Posterior vena cava (tissue), 2 donors: ENCODE measurements around the gene LTK. TPM values are rescaled to one million over a fixed set of nuclear protein-coding genes. Genes with fewer than 3 reads are reported as not detected.

Source experiments
- DNase-seq: peaks from one replicate; pipeline ENCODE4 v3.0.0-alpha.2; 2020; ENCODE audit warnings: low spot score
- intact Hi-C, 2 donors: fragments of 100-400 bp; cut with DNase I; formaldehyde crosslinking; loops; one replicate each; pipeline versions ENCODE4 v1.14.1 to v1.14.2; 2022 to 2023
- total RNA-seq, 2 donors: library from RNA; stranded (reverse); fragmentation: NEBNext Ultra II Directional; extraction: Animal tissue kit (Norgen Biotek cat#: 25700); gene quantifications; one replicate each; pipeline ENCODE4 v1.2.1, GENCODE V29; 2021
- donor health status: DM: yes; HTN: yes; CAD: no.
- donor health status: DM: yes; HTN: yes; CAD: no.

Gene LTK
- total RNA-seq, 2 donors from 2014 or later, result 0.24 to 0.46 TPM

DNA sequence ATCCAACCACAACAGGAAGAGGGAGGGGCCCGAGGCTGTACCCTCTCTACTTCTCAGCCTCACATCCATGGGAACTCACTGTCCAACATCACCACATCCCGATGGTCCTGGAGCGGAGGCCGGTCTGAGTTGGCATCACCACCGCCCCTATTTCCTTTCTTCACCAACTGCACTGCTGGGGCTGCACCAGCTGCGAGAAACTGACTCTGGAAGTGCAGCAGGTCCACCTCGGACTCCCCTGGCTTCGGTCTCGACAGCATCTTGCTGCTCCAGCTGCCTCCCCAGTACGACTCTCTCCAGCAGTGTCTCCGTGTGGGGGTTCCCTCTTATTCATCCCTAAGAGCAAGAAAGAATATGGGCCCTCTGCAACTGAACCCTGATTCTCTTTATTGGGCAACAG, 23.2 kb upstream of the LTK start:
- no peak for DNase-seq
- intact Hi-C loops, result no loop called here

DNA sequence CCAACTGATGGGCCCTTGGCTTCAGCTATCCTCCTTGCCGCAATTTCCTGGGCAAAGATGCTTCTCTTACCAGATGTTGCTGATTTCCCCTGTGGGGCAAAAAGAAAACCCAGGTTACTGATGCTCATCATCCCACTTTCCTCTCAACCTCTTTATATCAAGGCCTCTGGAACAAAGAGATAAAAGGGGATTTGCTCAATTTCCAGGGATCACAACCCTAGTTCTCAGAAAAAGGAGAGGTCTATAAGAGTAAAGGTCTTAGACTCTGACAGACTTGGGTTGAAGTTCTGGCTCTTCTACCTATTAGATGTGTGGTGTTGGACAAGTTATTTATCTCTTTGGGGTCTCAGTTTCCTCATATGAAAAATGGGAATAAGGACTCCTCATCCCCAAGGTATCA, 21.9 kb upstream of the LTK start:
- intact Hi-C loops, result no loop called here

DNA sequence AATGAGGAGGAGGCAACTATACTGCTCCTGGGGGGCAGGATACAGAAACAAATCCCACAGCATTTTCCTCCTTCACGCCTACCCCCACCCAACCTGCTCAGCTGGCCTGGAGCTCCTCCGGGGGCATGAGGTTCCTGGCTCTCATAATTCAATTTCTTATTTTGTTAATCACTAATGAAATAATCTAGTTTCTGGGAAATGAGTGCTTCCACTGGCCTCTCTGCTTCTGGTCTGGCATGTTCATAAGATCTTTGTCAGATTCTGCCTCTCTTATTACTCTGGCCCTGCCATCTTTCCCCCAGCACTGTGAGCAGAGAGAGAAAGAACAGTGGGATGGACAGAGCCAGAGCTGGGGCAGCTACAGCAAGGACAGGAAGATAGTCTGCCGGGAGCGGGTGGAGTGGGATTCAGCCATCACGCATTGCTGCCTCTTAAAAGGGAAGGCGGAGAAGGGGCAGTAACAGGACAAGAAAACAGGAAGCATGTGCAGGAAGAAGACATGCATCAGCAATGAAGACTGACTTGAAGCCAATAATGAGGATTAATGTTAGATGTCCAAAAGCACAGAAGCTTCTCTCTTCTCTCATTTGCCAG, 16.8 kb upstream of the LTK start:
- intact Hi-C loops, result no loop called here
- no peak for DNase-seq

More for the DNA sequence above, 21.9 kb upstream of the LTK start:
- DNase-seq, result no peak

- intact Hi-C loops, result no loop called here
- DNase-seq, result no peak
Measured at GRCh38 chr15:41523097-41523496, 9.5 kb upstream of the LTK start.

DNA sequence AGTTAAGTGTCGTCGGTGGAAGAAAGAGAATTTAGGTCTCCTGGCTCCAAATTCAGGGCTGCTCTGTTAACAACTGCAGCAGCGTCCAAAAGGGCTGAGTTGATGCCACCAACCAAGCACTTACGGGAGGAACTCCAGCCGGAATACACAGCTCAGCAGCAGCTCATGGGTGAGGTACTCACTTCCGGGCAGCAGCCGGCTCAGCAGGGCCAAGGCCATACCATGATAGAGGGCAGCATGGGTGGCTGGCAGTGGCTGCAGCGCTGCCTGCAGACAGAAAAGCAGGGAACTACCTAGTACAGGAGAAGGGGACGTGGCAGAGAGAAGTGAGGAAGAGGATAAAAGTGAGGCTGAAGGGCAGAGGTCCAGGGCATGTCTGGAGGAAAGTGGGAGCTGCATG, 8.0 kb upstream of the LTK start:
- intact Hi-C loops, result no loop called here
- no peak for DNase-seq

DNA sequence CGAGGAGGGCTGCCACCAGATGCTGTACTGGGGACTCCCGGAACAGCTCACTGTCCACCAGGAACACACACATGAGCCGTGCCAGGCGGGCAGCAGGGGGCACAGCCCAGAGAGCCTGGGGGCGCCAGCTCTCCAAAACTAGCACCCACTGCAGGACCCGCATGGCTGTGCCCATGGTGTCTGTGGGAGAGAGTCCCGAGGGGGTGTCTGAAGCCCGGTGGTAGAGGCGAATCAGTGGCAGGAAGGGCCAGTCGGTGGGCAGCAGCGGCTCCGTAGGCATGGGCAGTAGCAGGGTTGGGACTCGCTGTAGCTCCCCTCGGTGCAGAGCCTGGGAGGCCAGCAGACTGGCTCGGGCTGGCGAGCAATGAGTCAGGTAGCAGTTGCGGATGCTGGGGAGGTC, 7.0 kb upstream of the LTK start:
- intact Hi-C loops, result no loop called here
- DNase-seq, result no peak

GRCh38 chr15:41517895-41518449, 4.3 kb upstream of the LTK start:
- no peak for DNase-seq
- intact Hi-C loops, result loop anchor here in 1 of 2 donors (2.0 kb wide), 1 partner anchor 59 kb away; no protein-coding TSS in a partner anchor

GRCh38 chr15:41512940-41513505, 604 bp downstream of the LTK start:
- intact Hi-C loops, result no loop called here
- no peak for DNase-seq

DNA sequence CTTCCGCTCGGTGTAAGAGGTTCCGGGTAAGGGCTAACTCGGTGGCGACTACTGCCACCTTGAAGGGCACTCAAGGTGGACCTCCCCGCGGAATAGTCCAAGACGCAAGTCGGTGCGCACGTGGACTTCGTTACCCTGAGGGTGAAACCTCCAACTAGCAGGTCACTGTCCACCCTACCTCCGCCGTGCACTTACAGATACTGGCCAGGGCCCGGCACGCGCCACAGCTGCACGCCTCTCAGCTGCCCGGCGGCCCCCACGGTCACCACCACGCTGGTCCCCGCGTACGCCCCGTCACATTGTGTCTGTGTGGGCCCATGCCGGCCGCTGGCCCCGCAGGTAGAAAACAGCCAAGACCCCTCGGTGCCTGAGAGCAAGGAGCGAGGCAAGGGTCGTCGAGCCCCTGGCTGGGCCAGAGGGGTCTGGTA, 1.1 kb downstream of the LTK start:
- DNase-seq, result peak; percentile 80
- intact Hi-C loops, result no loop called here

GRCh38 chr15:41511899-41512369, 1.7 kb downstream of the LTK start:
- DNase-seq, result no peak
- intact Hi-C loops, result loop anchor here in 1 of 2 donors (2.0 kb wide), 1 partner anchor 73 kb away; no protein-coding TSS in a partner anchor

GRCh38 chr15:41511331-41511898, 2.2 kb downstream of the LTK start:
- intact Hi-C loops, result loop anchor here in 1 of 2 donors (2.0 kb wide), 1 partner anchor 73 kb away; no protein-coding TSS in a partner anchor

DNA sequence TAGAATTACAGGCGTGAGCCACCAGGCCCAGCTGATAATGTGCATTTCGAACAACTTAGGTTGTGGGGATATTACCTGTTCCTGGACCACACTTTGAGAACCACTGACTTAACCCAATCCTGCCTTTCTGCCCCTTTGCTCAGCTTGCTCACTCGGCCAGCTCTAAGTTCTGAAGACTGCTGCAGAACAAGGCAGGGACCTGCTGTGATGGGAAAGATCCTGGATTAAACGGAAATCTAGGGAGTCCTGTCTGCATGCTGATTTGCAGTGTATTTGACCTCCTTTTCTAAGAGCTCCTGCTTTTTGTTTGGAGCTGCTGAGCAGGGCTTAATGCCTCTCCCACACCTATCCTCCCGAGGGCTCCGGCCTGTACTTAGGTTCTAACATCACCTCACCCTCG, 2.9 kb downstream of the LTK start:
- intact Hi-C loops, result loop anchor here in 1 of 2 donors (2.0 kb wide), 1 partner anchor 72 kb away; no protein-coding TSS in a partner anchor
- DNase-seq, result no peak

More at GRCh38 chr15:41511331-41511898, 2.2 kb downstream of the LTK start:
- DNase-seq, result no peak

- no peak for DNase-seq
- intact Hi-C loops, result no loop called here
Measured at GRCh38 chr15:41507820-41508290, 5.8 kb downstream of the LTK start.

DNA sequence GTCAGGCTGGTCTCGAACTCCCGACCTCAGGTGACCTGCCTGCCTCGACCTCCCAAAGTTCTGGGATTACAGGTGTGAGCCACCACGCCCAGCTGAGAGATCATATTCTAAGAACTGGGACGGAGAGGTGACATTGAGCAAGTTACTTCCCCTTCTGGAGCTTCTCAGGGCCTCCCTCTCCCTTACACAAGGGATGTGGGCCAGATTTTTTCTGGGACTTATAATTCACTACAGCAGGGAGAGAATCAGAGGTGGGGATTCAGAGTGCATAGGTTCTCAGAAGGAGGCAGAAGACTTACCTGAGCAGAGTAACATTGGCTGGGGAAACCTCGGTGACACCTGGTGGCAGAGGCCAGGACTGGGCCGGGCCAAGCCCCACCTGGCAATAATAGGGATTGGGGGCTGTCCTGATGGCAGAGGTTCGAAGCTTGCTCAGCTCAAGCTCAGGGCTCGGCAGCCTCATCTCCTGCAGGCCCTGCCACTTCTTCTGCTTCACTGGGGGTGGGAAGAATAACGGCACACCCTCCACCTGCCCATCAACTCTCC, 6.8 kb downstream of the LTK start:
- intact Hi-C loops, result no loop called here
- DNase-seq, result no peak

GRCh38 chr15:41505776-41506175, 7.9 kb downstream of the LTK start:
- intact Hi-C loops, result no loop called here
- DNase-seq, result no peak

DNA sequence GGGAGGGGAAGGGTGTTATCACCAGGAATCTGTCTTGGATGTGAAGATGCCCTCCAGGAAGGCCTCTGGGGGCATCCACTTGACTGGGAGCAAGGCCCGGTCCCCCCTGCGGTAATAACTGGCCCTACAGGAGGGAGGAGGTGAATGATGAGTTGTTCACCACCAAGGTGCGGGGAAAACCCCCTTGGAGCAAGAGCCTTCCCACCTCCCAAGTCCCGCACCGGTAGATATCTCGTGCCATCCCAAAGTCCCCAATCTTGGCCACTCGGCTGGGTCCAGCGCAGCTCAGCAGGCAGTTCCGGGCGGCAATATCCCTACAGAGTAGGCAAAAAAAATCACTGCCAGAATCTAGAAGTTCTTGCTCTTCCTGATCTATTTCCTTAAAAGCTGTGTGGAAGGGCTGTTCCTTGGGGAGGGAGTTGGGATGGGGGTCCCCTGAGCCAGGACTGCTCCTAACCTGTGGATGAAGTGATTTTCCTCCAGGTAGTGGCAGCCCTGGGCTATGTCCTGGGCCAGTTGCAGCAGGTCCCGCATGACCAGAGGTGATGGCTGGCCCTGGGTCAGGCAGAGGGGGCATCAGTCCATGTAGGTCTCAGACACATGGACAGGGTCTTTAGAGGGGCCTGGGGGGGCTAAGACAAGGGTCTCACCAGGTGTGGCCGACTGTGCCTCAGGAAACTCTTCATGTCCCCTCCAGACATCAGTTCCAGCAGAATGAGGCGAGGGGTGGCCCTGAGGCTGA, 8.7 kb downstream of the LTK start:
- no peak for DNase-seq
- intact Hi-C loops, result no loop called here

GRCh38 chr15:41503669-41504010, 10.0 kb downstream of the LTK start:
- intact Hi-C loops, result no loop called here
- DNase-seq, result no peak

DNA sequence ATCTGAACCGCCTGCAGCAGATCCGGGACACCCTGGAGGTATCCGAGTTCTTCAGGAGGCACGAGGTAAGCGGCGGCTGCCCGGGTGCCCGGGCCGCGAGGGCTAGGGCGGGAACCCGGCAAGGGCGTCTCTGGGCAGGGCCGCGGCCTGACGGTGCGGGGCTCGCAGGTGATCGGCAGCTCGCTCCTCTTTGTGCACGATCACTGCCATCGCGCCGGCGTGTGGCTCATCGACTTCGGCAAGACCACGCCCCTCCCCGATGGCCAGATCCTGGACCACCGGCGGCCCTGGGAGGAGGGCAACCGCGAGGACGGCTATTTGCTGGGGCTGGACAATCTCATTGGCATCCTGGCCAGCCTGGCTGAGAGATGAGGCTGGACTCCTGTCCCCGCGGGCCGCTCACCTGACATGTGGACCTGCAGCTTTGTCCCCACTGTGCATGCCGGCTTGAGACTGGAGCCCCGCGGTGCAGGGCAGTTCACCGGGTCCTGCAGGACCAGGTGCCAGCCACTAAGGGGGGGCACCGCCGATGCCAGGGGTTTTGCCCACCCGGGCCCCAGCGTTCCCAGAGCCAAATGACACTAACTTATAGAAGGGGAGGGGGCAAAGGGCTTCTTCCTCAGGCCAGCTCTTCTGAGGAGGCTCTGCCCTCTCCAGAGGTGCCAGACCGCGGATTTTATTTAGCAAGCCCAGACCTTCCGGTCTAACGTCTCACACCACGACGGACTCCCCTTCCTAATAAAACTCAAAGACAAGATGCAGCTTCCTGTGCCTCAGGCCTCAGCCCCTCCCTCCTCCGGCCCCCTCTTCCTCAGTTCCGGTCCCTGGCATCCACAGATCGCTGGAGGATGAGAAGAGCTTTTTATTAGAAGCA, 10.6 kb downstream of the LTK start:
- intact Hi-C loops, result no loop called here
- no peak for DNase-seq
